ENCODE results near the gene CASR.

CASR gene

DNA sequence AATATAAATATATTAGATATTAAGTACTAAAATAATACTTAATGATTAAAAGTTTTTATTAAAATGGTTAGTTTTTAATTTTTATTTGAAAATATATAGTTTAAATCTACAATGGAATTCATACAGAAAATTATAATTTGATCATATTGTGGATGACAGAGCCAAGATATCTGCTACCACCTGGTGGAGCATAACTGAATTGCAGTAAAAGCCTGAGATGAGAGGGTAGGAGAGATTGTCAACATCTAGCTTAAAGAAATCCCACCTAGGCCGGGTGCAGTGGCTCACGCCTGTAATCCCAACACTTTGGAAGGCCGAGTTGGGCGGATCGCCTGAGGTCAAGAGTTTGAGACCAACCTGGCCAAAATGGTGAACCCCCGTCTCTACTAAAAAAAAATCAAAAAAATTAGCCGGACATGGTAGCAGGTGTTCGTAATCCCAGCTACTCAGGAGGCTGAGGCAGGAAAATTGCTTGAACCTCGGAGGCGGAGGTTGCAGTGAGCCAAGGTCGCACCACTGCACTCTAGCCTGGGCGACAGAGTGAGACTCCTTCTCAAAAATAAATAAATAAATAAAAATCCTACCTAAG, 116.5 kb downstream of the CASR start:
- DNase-seq = no peak

DNA sequence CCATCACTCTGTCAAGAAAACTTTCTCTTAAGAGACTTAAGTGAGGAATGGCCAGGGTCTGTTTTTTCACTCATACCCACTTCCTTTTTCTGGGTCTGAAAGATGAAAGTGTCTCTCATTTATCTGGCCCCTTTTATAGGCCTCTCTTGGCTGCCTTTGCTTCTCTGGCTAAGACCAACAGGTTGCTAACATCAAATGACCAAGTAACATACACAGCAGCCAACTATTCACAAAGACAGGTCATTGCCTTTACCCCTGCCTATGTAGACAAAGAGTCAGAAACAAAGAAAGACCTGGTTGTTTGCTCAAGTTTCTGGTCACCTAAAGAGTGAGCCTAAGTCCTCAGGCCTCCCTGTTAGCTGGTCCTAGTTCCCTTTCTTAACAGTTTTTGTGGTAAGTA, 117.6 kb downstream of the CASR start:
- DNase-seq = no peak

DNA sequence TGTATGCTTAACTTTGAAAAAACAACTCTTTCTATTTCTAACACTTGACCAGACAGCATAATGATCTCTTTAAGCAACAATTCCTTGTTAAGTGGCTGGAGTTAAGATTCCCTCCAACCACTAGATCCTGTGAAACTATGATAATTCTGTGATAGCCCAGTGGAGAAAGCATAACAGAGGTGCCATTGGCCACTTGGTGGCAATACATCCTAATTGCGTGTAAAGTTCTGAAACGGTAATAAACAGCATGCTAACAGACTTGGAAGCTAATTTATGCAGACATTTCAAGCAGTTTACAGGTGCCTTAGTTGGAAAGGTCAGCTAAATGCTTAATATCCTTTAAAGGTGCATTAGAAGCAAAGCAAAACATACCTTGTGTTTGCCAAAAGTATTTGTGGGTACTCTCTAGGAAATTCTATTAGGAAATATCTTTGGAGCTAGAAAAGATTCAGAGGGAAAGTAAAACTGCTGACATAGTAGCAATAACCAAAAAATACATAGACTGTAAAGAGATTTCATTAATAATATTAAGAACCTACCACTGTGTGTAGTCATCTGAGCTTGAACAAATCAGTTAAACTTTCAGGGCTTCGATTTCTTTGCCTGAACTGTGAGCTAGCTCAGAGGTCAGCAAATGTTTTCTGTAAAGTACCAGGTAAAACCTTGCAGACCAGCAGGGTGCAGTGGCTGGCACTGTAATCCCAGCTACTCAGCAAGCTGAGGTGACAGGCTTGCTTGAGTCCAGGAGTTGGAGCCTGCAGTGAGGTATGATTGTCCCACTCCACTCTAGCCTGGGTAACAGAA, 122.6 kb downstream of the CASR start:
- DNase-seq = no peak

DNA sequence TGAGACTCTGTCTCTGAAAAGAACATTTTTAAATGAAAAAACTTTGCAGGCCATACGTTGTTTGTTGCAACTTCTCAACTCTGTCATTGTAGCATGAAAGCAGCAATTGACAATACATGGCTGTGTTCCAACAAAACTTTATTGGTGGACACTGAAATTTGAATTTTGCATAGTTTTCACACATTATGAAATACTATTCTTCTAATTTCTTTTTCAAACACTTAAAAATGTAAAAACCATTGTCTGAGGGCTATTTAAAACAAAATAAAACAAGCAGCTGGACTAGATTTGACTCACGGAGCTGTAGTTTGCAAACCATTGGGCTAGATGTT, 123.1 kb downstream of the CASR start:
- DNase-seq = no peak

DNA sequence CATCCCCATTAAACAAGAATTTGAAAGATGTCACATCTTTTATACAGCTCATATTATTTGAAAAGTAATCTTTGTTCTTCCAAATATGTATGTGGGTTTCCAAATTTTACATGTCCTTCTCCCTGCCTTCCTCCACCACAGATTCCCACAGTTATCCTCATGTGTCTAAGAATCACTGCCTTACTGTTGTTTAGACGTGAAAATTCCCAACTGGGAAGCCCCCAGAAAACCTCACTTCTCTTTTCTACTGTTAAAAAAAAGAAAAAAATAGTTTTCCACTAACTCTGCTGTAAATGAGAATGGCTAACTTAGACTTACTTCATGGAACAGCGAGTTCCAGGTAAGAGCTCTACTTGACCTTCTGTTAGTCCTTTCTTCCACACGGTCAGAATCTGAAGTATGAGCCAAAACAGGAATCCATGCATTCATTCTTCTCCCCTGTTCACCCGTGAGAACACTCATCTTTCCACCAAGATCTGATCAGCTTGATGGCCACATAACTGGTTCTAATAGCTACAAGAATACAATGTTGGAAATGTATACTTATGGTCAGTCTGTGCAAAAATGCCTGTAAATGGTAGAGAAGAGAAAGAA, 123.7 kb downstream of the CASR start:
- no peak for DNase-seq

DNA sequence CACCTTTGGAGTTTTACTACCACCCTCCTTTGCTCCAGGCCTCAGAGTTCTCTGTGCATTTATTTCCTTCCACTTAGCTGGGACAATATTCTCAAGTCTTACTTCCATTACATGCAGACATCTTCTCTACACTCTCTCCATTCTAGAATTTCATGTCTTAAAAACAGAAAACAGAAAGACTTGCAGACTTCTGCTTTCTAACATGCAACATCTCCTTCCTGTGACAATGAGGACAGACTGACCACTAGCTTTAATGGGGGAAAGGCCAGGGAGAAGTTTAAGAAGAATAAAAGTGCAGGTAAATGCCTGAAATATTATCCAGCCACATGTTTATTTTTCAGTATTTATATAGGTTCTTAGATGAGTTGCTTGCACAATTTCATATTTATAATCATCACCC, 124.5 kb downstream of the CASR start:
- DNase-seq = no peak

DNA sequence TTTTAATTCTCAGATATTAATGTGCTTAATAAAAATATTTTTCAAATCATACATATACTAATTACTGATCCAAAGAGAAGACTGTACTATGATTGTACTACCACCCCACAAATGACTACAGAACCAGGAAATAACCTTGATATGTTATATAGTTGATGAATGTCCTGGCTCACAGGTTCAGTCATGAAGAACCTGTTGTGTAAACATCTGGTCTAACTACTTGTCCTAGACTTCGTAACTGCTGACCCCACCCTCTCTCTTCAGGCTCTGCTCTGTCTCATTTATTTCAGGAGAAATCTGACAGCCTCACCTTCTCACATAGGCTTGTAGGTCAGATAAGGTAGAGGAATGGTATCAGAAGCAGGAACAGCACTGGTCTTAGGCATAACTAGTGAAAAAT, 126.9 kb downstream of the CASR start:
- no peak for DNase-seq

DNA sequence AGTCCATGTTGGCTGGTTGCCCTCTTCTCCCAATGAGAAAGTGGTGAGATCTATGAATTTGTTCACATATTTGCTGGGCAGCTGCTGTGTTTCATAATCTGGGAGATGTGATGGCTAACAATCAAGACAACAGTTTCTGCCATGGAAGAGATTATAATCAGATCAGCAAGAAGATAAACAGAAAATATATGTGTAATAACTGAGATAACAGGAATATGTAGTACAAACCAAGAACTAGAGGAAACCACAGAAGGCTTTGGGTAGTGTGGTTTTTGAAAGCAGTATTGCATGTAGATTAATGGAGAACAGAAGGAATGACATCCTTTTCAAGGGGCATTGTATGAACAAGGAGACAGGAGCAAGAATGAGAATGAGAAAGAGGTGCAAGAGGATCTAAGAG, 129.4 kb downstream of the CASR start:
- DNase-seq = no peak

DNA sequence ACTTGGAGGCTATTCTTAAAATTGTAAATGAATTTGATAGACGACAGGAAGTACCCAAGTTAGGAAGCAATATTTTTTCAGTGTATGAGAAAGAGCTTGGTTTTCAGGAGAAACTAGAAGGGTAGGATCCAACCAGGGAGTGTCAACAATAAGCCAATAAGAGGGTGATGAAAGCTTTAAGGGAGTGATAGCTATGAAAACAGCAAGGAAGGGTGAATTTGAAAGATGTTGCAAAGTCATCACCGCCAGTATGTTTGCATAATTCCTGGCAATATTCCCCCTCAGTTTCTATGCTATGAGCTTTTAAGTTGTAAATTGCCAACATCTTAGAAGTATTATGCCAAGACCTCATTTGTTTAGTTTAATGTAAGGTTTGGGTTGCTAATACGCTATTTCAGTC, 129.8 kb downstream of the CASR start:
- no peak for DNase-seq

DNA sequence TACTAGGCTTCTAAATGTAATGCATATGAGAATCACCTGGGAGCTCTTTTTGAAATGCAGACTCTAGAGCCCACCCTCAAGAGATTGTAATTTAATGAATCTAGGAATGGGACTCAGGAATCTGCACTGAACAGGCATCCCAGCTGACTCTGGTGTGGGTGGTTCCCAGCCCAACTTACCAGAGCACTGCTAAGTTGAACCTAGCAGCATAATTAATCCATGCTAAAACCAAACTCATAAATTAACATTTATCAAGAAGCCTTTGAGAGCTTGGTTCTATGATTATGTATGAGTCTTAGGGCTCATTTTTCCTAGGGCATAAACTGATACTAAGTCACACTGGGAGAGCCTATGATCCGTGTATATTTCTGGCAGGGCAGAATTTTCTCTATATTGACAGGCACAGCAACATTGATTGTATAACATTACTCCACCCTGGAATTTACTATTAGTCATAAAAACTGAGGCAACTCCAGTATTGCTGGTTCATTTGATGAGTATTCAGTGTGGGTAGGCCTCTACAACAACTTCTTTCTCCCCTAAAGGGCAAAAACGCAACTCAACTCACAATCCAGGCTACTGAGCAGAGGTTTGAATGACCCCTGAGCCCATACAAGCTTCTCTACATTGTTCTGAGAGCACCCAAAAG, 130.9 kb downstream of the CASR start:
- DNase-seq = no peak

DNA sequence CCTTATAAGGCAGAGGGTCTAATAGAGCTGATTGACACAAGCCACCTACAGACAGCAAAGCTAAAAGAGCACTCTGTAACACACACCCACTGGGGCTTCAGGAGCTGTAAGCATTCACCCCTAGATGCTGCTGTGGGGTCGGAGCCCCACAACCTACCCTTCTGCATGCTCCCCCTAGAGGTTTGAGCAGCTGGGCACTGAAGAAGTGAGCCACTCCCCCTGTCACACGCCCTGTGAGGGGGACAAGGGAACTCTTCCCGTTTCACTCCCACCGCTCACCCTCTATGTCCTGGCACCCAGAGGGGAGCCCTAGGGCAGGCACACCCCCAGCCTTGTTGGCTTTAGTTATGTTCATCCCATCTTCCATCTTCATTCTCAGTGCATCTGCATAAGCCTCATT, 132.2 kb downstream of the CASR start:
- no peak for DNase-seq

DNA sequence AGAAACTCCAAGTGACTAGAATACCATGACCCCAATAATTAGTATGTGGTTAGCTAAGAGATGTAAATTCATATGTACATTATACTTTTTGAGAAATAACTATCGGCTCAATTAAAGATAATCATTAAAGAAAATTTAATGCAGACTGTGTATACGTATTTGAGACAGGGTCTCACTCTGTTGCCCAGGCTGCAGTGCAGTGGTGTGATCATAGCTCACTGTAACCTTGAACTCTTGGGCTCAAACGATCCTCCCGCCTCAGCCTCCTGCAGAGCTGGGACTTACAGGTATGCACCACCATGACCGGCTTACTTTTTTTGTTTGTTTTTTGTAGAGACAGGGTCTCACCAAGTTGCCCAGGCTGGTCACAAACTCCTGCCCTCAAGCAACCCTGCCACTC, 132.9 kb downstream of the CASR start:
- DNase-seq = no peak

DNA sequence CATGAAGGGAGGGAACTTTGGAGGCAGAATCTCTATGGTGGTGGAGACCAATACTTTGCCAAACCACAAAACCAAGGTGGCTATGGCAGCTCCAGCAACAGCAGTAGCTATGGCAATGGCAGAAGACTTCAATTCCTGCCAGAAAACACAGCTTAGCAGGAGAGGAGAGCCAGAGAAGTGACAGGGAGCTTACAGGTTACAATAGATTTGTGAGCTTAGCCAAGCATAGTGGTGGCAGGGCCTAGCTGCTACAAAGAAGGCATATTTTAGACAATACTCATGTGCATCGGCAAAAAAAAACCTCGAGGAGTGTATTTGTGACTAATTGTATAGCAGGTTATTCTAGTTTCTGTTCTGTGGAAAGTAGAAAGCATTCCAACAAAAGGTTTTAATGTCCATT, 135.2 kb downstream of the CASR start:
- no peak for DNase-seq

DNA sequence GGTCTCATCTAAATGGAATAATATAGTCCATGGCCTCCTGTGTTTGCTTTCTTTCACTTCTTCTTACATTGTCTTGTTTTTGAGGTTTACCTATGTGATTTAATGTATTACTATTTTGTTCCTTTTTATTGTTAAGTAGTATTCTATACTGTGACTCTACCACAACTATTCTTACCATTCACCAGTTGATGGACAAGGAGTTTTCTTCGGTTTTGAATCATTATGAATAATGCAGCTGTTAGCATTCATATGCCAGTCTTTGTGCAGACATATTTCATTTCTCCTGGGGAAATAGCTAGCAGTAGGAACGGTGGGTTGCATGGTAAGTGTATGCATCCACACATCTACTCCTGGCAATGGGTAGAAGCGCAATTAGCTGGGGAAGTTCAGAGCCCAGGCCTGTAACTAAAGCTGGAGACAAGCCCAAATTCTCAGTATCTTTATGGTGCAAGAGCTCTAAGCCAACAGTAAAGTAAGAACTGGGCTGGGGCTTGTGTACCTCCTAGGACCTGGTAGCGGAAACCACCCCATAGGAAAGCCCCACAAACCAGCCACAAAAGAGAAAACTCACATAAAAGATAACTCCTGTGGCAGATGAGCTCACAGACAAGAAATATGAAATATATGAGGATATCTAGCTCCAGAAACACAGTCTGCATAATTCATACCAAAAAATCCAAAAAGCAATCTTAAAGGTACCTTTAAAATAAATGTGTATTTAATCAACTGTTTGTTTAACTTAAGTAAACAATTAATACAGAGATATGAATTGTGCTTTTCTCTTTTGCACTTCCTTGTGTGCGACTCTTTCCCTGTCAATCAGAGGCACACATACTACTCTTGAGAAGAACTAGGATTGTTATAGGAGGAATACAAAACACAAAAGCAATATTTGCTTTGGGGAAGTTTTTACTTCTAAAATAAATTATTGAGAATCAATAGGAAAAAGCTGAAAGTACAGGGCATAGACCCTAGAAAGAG, 138.9 kb downstream of the CASR start:
- no peak for DNase-seq

DNA sequence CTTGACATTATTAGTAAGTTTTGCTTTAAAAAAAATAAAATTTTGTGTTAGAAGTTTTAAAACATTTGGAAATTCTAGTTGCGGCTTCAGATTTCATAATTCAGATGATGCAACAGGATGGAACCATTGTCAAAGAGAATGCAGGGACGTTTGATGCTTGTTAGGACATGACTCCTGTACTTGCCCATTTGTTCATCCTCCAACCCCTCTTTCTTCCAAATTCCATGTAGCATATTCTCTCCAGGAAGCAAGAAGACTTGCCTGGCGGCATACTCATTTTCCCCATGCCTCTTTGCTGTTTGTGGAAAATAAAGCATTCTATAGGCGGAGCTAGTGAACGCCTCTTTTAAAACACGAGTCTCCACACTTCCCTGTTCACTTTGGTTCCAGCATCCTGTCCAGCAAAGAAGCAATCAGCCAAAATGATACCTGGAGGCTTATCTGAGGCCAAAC, 141.4 kb downstream of the CASR start, which contains the start of gene CSTA:
TSS of gene CSTA (plus strand) at position 378 of the 453 bp plus-strand sequence. CDS start at position 423, 45 bp downstream.
- no peak for DNase-seq

DNA sequence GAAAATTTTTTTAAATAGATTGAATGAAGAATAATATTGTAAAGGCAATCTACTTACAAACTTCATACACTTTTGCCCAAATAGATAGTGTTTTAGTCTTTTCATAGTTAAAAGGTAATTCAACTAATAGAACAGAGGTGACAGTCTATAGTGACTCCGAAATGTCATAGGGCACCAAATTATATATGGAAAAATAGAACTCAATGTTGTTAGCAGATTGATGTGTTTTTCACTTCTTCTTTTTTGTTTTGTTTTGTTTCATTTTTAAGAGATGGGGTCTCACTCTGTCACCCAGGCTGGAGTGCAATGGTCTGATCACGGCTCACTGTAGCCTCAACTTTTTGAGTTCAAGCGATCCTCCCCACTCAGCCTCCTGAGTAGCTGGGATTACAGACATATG, 142.3 kb downstream of the CASR start:
- DNase-seq = no peak

DNA sequence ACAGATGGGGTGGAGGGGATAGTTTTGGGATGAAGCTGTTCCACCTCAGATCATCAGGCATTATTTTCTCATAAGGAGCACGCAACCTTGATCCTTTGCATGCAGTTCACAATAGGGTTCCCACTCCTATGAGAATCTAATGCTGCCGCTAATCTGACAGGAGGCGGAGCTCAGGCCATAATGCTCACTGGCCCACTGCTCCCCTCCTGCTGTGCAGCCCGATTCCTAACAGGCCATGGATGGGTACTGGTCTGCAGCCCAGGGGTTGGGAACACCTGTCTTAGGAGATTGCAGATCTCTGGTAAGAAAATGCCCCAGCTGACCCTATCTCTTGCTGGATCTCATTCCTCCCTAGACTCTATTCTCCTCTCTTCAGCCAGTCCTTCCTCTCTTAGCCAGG, 148.4 kb downstream of the CASR start:
- DNase-seq = no peak

DNA sequence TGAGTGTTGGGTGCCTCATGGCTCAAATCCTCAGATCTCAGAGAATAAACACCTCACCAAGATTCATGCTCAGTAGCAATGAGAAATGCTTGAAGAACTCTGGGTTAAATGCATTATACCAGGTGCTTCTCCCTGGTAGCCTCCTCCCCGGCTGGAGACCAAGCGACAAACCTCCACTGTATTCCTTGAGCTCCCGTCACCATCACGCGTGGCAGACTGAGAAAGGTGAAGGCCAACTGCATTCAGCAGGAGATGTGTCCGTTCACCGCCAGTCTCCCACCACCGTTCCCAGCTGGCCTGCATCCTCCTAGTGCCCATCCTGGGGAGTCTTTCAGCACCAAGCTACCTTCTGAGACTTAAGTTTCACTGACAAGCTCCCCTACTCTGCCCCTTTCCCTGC, 149.1 kb downstream of the CASR start:
- no peak for DNase-seq
